Measurements from ENCODE around the gene RAB3GAP1.
"Not testable (repeated sequence)": the region's sequence is repeated elsewhere in the genome, so short reads cannot be mapped to it uniquely, and the experiment has no call there.

RAB3GAP1 gene

GRCh38 chr2:135099802-135100483, 47.9 kb downstream of the RAB3GAP1 start:
- no peak for DNase-seq (ENCODE audit: low read depth in 1 of 2, low spot score in 1 of 2)

GRCh38 chr2:135103843-135104242, 51.8 kb downstream of the RAB3GAP1 start:
- no peak for DNase-seq (ENCODE audit: low read depth in 1 of 2, low spot score in 1 of 2)

GRCh38 chr2:135105513-135106316, 53.6 kb downstream of the RAB3GAP1 start:
- not testable (repeated sequence) for DNase-seq (ENCODE audit: low read depth in 1 of 2, low spot score in 1 of 2)

GRCh38 chr2:135113322-135113721, 61.2 kb downstream of the RAB3GAP1 start:
- no peak for DNase-seq (ENCODE audit: low read depth in 1 of 2, low spot score in 1 of 2)

- DNase-seq (ENCODE audit: low read depth in 1 of 2, low spot score in 1 of 2) = no peak
These were observed 67.5 kb downstream of the RAB3GAP1 start for GRCh38 chr2:135119582-135119981.

- DNase-seq (ENCODE audit: low read depth in 1 of 2, low spot score in 1 of 2) = no peak
These were observed 69.0 kb downstream of the RAB3GAP1 start for GRCh38 chr2:135121016-135121657.

GRCh38 chr2:135121658-135122039, 69.6 kb downstream of the RAB3GAP1 start:
- not testable (repeated sequence) for DNase-seq (ENCODE audit: low read depth in 1 of 2, low spot score in 1 of 2)

DNA sequence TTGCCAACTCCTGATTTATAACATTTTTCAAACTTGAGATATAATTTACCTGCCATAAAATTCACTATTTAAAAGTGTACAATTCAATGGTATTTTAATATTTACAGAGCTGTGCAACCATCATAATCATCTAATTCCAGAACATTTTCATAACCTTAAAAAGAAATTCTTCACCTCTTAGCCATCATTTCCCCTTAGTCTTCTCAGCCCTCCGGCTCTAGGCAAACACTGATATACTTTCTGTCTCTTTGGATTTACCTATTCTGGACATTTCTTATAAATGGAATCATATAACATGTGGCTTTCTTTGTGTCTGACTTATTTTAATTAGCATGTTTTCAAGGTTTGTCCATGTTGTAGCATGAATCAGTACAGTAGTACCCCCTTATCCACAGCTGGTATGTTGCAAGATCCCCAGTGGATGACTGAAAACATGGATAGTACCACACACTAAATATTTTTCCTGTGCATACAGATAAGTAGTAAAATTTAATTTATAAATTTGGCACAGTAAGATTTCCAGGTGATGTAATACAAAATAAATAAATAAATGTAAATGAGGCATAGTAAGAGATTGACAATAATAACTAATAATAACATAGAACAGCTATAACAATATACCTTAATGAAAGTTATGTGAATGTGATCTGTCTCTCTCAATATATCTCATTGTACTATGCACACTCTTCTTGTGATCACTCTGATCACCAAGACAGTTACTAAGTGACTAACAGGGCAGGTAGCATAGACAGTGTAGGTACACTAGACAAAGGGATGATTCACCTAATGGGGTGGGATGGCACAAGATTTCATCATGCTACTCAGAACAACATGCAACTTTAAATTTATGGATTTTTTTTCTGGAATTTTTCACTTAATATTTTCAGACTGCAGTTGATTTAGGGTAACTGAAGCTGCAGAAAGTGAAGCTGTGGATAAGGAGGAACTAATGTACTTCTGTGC, 73.1 kb downstream of the RAB3GAP1 start:
- no peak for DNase-seq (ENCODE audit: low read depth in 1 of 2, low spot score in 1 of 2)

DNA sequence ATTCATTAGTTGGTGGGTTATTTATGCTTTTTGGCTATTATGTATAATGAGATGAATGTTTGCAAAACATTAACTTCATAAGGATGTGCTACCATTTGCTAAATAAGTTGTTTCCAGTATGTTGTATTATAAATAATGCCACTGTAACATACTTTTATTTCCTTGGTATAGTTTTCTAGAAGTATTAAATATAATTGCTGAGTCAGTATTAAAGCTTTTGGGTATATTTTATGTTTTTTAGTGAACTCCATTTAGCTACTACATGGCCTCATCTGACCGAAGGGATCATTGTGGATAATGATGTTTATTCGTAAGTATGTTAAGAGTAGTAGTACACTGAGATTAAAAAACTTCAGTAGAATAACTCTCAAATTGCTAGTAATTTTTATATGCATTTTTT, 73.8 kb downstream of the RAB3GAP1 start:
- no peak for DNase-seq (ENCODE audit: low read depth in 1 of 2, low spot score in 1 of 2)

GRCh38 chr2:135130751-135131150, 78.7 kb downstream of the RAB3GAP1 start:
- no peak for DNase-seq (ENCODE audit: low read depth in 1 of 2, low spot score in 1 of 2)

DNA sequence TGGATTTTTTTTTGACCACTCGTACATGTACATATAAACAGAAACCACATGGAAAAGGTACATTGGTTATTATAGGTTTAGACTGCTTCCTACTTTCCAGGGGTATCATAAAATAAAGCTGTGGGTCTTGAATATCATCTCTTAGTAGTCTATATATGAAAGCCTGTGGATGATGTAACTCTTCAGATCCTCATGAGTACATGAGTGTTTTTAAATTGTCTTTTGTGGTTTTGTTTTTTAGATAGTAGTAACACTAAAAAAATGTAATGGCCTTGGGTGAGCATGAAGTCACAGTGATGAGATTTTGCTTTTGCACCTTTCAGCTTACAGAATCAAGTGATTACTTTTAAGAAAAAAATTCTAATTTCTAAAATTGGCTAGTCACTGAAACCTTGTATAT, 80.2 kb downstream of the RAB3GAP1 start:
- no peak for DNase-seq (ENCODE audit: low read depth in 1 of 2, low spot score in 1 of 2)

DNA sequence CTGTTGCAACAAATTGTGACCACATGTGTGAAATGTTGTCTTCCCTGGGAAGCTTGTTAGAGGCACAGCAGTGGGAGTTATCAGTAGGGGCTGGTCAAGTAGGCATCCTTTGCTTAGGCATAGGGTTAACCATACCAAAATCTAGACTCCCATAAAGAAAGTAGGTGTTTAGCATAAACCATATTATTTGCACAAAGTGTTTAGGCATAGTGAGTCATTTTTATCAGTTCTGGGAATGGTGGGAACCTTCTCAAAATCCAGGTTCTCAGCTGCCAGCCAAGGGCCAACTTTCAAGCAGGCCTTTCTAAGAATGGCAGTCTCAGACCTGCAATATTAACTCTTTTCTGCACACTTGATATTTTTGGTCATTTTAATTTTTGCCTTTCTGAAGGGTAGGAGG, 88.5 kb downstream of the RAB3GAP1 start:
- DNase-seq (ENCODE audit: low read depth in 1 of 2, low spot score in 1 of 2) = no peak

DNA sequence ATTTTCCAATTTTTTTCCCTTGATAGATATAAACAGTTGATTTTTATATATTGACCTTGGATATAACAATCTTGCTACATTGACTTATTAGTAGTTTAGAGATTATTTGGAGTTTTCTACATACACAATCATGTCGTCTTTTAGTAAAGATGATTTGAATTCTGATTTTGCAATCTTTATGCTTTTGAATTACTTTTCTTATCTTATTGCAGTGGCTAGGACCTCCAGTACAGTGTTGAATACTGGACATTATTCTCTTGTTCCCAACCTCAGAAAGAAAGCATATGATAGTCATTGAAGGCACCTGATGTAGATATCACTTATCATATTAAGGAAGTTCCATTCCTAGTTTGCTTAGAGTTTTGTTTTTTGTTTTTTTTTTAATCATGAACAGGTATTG, 90.2 kb downstream of the RAB3GAP1 start:
- DNase-seq (ENCODE audit: low read depth in 1 of 2, low spot score in 1 of 2) = no peak

- DNase-seq (ENCODE audit: low read depth in 1 of 2, low spot score in 1 of 2) = no peak
These were observed 92.3 kb downstream of the RAB3GAP1 start for GRCh38 chr2:135144343-135144742.

GRCh38 chr2:135149251-135149650, 97.2 kb downstream of the RAB3GAP1 start:
- DNase-seq (ENCODE audit: low read depth in 1 of 2, low spot score in 1 of 2) = no peak

GRCh38 chr2:135150725-135151124, 98.6 kb downstream of the RAB3GAP1 start:
- DNase-seq (ENCODE audit: low read depth in 1 of 2, low spot score in 1 of 2) = no peak

- no peak for DNase-seq (ENCODE audit: low read depth in 1 of 2, low spot score in 1 of 2)
These were observed 99.5 kb downstream of the RAB3GAP1 start for GRCh38 chr2:135151615-135152014.

DNA sequence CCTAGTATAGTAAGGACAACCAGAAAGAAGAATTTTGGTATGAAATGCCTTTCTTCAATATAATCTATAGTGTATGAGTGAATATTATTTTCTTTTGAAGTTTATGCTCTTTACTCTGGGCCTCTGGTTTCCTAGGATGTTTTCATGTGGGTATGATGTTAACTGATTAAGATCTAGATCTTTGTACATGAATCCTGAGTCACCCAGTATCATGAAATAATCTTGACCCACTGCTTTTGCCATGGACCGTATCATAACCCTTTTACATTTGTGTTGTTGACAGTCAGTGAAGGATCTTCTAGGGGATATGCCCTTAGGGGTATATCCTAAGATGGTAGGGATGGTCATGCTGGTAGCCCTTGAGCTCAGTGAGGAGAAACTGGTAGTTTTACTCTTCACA, 100.3 kb downstream of the RAB3GAP1 start:
- DNase-seq (ENCODE audit: low read depth in 1 of 2, low spot score in 1 of 2) = no peak

- no peak for DNase-seq (ENCODE audit: low read depth in 1 of 2, low spot score in 1 of 2)
These were observed 102.9 kb downstream of the RAB3GAP1 start for GRCh38 chr2:135154962-135155361.

GRCh38 chr2:135157856-135158255, 105.8 kb downstream of the RAB3GAP1 start:
- DNase-seq (ENCODE audit: low read depth in 1 of 2, low spot score in 1 of 2) = no peak

- no peak for DNase-seq (ENCODE audit: low read depth in 1 of 2, low spot score in 1 of 2)
These were observed 107.1 kb downstream of the RAB3GAP1 start for GRCh38 chr2:135159191-135159590.

Data from activated T-helper 1 cell treated with anti-CD3 and anti-CD28 coated beads, Interleukin-2, amount 50 U/mL, for 16 hours (primary cell).